HG03571 (cell line): ENCODE data around the gene RARS1.

Source experiments
- ATAC-seq: cut with Tn5 transposase; IDR thresholded peaks from one replicate; pipeline ENCODE4 v1.9.1; 2021; ENCODE audit not compliant: unreplicated experiment

The RARS1 gene

GRCh38 chr5:168553377-168554130 is 67.3 kb downstream of the RARS1 start:
- ATAC-seq = no peak

GRCh38 chr5:168557389-168557788 is 71.1 kb downstream of the RARS1 start:
- no peak for ATAC-seq

- no peak for ATAC-seq
Measured at GRCh38 chr5:168562279-168562678, 76.0 kb downstream of the RARS1 start.

- no peak for ATAC-seq
Measured at GRCh38 chr5:168563959-168564358, 77.7 kb downstream of the RARS1 start.

DNA sequence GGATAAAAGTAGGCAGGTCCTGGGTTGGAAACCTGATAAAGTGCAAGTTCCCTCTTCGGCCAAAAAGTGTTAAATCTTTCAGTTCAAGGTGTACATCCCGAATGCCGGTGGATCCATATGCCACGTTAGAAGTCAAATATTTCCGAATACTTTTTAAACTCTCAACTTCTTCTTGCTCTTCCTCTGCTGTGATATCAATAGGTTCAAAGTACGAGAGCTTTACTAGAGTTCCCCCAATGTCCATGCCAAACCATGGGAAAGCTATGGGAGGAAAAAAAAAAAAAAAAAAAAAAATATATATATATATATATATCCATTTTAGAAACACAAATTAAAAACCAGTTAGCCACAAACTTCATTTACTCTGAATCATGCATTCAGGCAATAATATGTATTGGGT is 82.5 kb downstream of the RARS1 start:
- no peak for ATAC-seq
